Panc1 (cell line): ENCODE data around the gene FBXO42.

Experiments used
- POLR2AphosphoS5 ChIP-seq: IDR thresholded peaks from 2 replicates; pipeline ENCODE4 v1.6.1; 2012; ENCODE audit warnings: mild to moderate bottlenecking, low read depth, low read length, moderate library complexity
- TF ChIP-seq, protein P1 (sequence below): fragments of 450-650 bp; IDR thresholded peaks from 2 replicates; pipeline ENCODE4 v1.5.1; 2017; ENCODE audit warnings: mild to moderate bottlenecking
- TF ChIP-seq, protein P2 (sequence below), 2 experiments: IDR thresholded peaks; 2 replicates each; pipeline ENCODE4 v1.6.1; 2011 to 2012; ENCODE audit warnings: low read depth in 2 of 2, control low read depth in 1 of 2, low read length in 1 of 2, mild to moderate bottlenecking in 1 of 2, moderate library complexity in 1 of 2; ENCODE audit not compliant: insufficient read depth in 1 of 2

DNA sequence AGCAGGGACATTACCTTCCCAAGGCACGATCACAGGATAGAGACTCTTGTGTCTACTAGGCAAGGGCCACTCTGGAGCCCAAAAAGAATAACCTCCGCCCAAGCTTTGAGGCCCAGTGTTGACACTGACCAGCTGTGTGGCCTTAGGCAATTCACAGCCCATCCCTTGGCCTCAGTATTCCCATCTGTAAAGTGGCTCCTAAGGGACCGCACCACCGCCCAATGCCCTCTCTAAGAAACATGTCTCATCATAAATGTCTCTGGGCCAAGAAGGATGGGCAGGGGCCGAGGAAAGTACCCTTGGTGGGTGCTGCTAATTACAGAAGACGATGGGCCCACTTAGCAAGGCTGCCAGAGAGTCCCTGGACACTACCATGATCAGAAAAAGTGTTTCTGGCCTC, 140.5 kb downstream of the FBXO42 start:
- TF ChIP-seq, protein P1, sequence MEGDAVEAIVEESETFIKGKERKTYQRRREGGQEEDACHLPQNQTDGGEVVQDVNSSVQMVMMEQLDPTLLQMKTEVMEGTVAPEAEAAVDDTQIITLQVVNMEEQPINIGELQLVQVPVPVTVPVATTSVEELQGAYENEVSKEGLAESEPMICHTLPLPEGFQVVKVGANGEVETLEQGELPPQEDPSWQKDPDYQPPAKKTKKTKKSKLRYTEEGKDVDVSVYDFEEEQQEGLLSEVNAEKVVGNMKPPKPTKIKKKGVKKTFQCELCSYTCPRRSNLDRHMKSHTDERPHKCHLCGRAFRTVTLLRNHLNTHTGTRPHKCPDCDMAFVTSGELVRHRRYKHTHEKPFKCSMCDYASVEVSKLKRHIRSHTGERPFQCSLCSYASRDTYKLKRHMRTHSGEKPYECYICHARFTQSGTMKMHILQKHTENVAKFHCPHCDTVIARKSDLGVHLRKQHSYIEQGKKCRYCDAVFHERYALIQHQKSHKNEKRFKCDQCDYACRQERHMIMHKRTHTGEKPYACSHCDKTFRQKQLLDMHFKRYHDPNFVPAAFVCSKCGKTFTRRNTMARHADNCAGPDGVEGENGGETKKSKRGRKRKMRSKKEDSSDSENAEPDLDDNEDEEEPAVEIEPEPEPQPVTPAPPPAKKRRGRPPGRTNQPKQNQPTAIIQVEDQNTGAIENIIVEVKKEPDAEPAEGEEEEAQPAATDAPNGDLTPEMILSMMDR, result no peak
- no peak for TF ChIP-seq POLR2AphosphoS5
- TF ChIP-seq, protein P2, sequence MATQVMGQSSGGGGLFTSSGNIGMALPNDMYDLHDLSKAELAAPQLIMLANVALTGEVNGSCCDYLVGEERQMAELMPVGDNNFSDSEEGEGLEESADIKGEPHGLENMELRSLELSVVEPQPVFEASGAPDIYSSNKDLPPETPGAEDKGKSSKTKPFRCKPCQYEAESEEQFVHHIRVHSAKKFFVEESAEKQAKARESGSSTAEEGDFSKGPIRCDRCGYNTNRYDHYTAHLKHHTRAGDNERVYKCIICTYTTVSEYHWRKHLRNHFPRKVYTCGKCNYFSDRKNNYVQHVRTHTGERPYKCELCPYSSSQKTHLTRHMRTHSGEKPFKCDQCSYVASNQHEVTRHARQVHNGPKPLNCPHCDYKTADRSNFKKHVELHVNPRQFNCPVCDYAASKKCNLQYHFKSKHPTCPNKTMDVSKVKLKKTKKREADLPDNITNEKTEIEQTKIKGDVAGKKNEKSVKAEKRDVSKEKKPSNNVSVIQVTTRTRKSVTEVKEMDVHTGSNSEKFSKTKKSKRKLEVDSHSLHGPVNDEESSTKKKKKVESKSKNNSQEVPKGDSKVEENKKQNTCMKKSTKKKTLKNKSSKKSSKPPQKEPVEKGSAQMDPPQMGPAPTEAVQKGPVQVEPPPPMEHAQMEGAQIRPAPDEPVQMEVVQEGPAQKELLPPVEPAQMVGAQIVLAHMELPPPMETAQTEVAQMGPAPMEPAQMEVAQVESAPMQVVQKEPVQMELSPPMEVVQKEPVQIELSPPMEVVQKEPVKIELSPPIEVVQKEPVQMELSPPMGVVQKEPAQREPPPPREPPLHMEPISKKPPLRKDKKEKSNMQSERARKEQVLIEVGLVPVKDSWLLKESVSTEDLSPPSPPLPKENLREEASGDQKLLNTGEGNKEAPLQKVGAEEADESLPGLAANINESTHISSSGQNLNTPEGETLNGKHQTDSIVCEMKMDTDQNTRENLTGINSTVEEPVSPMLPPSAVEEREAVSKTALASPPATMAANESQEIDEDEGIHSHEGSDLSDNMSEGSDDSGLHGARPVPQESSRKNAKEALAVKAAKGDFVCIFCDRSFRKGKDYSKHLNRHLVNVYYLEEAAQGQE (IDR thresholded peaks at IDR 0.05; ENCODE audit: insufficient read depth in 1 of 2, low read depth in 2 of 2, low read length in 1 of 2), result no peak
